GM23338 (cell line): ENCODE measurements around the gene CNP.

Source experiments
- CREB1 ChIP-seq: fragments of 250-450 bp; sonication (Bioruptor Pico); IDR thresholded peaks from 2 replicates; pipeline ENCODE4 v1.5.0; 2020; ENCODE audit warnings: low read depth, mild to moderate bottlenecking, moderate library complexity
- EZH2 ChIP-seq: fragments of 200-600 bp; sonication (generic); IDR thresholded peaks from one replicate; pipeline ENCODE4 v1.8.0; 2017; ENCODE audit warnings: antibody characterized with exemption, mild to moderate bottlenecking, low read depth; ENCODE audit not compliant: unreplicated experiment
- EZH2phosphoT487 ChIP-seq: fragments of 200-600 bp; sonication (generic); IDR thresholded peaks from one replicate; pipeline ENCODE4 v1.8.1; 2018; ENCODE audit warnings: antibody characterized with exemption; ENCODE audit not compliant: unreplicated experiment
- JUNB ChIP-seq: IDR thresholded peaks from one replicate; pipeline ENCODE4 v1.6.1; 2016; ENCODE audit warnings: antibody characterized with exemption; ENCODE audit not compliant: unreplicated experiment
- NANOG ChIP-seq: IDR thresholded peaks from 2 replicates; pipeline ENCODE4 v1.6.1; 2016; ENCODE audit warnings: antibody characterized with exemption, borderline replicate concordance
- POLR2AphosphoS5 ChIP-seq: IDR thresholded peaks from 2 replicates; pipeline ENCODE4 v1.6.1; 2016; ENCODE audit warnings: antibody characterized with exemption, low read depth
- ZNF114 ChIP-seq: fragments of 250-450 bp; sonication (Bioruptor Pico); IDR thresholded peaks from 2 replicates; pipeline ENCODE4 v1.5.0; 2020; ENCODE audit warnings: mild to moderate bottlenecking, moderate library complexity
- ZNF331 ChIP-seq: fragments of 250-450 bp; sonication (Bioruptor Pico); IDR thresholded peaks from 2 replicates; pipeline ENCODE4 v1.5.0; 2020; ENCODE audit warnings: low read depth, mild to moderate bottlenecking, moderate library complexity
- TF ChIP-seq, protein P1 (sequence below), 2 experiments: fragments of 200-600 bp in 1 of 2; sonication (generic) in 1 of 2; conservative IDR thresholded peaks; 2 replicates each; pipeline versions ENCODE4 v1.5.1 to v1.6.1; 2016 to 2017; ENCODE audit warnings: antibody characterized with exemption in 2 of 2, low read depth in 2 of 2, mild to moderate bottlenecking in 2 of 2, moderate library complexity in 1 of 2
- TF ChIP-seq, protein P2 (sequence below): IDR thresholded peaks from one replicate; pipeline ENCODE4 v1.6.1; 2018; ENCODE audit warnings: antibody characterized with exemption; ENCODE audit not compliant: unreplicated experiment
- TF ChIP-seq, protein P3 (sequence below): IDR thresholded peaks from 2 replicates; pipeline ENCODE4 v1.6.1; 2016; ENCODE audit warnings: antibody characterized with exemption

DNA sequence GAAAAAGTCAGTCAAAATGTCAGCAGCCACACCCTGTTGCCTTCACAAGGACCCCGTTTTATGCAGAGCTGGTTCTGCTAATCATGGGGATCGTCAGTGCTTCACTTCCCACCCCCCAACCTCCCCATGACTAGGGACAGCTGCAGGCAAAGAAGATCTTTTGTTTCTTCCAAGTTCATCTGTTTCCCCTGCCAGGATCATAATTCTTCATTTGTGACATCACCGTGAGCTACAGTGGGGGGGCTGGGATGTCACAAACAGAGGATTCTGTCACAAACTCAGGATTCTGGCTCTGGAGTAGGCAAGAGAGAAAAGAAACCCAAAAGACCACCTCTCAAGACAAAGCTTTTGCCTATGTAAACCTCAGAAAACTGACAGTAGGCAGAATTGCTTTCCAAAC is 26.0 kb downstream of the CNP start:
- TF ChIP-seq, protein P1, sequence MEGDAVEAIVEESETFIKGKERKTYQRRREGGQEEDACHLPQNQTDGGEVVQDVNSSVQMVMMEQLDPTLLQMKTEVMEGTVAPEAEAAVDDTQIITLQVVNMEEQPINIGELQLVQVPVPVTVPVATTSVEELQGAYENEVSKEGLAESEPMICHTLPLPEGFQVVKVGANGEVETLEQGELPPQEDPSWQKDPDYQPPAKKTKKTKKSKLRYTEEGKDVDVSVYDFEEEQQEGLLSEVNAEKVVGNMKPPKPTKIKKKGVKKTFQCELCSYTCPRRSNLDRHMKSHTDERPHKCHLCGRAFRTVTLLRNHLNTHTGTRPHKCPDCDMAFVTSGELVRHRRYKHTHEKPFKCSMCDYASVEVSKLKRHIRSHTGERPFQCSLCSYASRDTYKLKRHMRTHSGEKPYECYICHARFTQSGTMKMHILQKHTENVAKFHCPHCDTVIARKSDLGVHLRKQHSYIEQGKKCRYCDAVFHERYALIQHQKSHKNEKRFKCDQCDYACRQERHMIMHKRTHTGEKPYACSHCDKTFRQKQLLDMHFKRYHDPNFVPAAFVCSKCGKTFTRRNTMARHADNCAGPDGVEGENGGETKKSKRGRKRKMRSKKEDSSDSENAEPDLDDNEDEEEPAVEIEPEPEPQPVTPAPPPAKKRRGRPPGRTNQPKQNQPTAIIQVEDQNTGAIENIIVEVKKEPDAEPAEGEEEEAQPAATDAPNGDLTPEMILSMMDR (conservative IDR thresholded peaks at IDR 0.05; ENCODE audit: low read depth in 2 of 2) = no peak
- TF ChIP-seq, protein P2, sequence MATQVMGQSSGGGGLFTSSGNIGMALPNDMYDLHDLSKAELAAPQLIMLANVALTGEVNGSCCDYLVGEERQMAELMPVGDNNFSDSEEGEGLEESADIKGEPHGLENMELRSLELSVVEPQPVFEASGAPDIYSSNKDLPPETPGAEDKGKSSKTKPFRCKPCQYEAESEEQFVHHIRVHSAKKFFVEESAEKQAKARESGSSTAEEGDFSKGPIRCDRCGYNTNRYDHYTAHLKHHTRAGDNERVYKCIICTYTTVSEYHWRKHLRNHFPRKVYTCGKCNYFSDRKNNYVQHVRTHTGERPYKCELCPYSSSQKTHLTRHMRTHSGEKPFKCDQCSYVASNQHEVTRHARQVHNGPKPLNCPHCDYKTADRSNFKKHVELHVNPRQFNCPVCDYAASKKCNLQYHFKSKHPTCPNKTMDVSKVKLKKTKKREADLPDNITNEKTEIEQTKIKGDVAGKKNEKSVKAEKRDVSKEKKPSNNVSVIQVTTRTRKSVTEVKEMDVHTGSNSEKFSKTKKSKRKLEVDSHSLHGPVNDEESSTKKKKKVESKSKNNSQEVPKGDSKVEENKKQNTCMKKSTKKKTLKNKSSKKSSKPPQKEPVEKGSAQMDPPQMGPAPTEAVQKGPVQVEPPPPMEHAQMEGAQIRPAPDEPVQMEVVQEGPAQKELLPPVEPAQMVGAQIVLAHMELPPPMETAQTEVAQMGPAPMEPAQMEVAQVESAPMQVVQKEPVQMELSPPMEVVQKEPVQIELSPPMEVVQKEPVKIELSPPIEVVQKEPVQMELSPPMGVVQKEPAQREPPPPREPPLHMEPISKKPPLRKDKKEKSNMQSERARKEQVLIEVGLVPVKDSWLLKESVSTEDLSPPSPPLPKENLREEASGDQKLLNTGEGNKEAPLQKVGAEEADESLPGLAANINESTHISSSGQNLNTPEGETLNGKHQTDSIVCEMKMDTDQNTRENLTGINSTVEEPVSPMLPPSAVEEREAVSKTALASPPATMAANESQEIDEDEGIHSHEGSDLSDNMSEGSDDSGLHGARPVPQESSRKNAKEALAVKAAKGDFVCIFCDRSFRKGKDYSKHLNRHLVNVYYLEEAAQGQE = no peak
- TF ChIP-seq EZH2 = no peak
- no peak for TF ChIP-seq CREB1 (CRISPR knock-in tag)
- no peak for TF ChIP-seq EZH2phosphoT487
- TF ChIP-seq ZNF114 (CRISPR knock-in tag) = no peak
- TF ChIP-seq POLR2AphosphoS5 = no peak
- no peak for TF ChIP-seq NANOG
- TF ChIP-seq ZNF331 (CRISPR knock-in tag) = no peak
- TF ChIP-seq, protein P3, sequence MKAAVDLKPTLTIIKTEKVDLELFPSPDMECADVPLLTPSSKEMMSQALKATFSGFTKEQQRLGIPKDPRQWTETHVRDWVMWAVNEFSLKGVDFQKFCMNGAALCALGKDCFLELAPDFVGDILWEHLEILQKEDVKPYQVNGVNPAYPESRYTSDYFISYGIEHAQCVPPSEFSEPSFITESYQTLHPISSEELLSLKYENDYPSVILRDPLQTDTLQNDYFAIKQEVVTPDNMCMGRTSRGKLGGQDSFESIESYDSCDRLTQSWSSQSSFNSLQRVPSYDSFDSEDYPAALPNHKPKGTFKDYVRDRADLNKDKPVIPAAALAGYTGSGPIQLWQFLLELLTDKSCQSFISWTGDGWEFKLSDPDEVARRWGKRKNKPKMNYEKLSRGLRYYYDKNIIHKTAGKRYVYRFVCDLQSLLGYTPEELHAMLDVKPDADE = no peak
- TF ChIP-seq JUNB = no peak
